IPS DF 4.7 (cell line): ENCODE measurements around the gene SLC22A13.
"Not testable (repeated sequence)": the region's sequence is repeated elsewhere in the genome, so short reads cannot be mapped to it uniquely, and the experiment has no call there.

Source experiments
- DNase-seq: peaks from one replicate; pipeline ENCODE4 v3.0.0-alpha.2; 2013; ENCODE audit warnings: low spot score; ENCODE audit errors: extremely low read depth

The SLC22A13 gene

GRCh38 chr3:38297947-38298711 is 32.5 kb downstream of the SLC22A13 start:
- no peak for DNase-seq

- DNase-seq: no peak
Observed at GRCh38 chr3:38306941-38307340, 41.3 kb downstream of the SLC22A13 start.

- DNase-seq: no peak
Observed at GRCh38 chr3:38307599-38307998, 42.0 kb downstream of the SLC22A13 start.

- DNase-seq: no peak
Observed at GRCh38 chr3:38308456-38308855, 42.8 kb downstream of the SLC22A13 start.

- DNase-seq: no peak
Observed at GRCh38 chr3:38311476-38311875, 45.9 kb downstream of the SLC22A13 start.

- no peak for DNase-seq
Observed at GRCh38 chr3:38311941-38312340, 46.3 kb downstream of the SLC22A13 start.

GRCh38 chr3:38312356-38312755 is 46.7 kb downstream of the SLC22A13 start:
- no peak for DNase-seq

GRCh38 chr3:38313263-38313662 is 47.7 kb downstream of the SLC22A13 start:
- DNase-seq: no peak

GRCh38 chr3:38313695-38314094 is 48.1 kb downstream of the SLC22A13 start:
- no peak for DNase-seq

- no peak for DNase-seq
Observed at GRCh38 chr3:38314112-38314763, 48.6 kb downstream of the SLC22A13 start.

GRCh38 chr3:38314764-38315487 is 49.3 kb downstream of the SLC22A13 start:
- DNase-seq: no peak

- no peak for DNase-seq
Observed at GRCh38 chr3:38315488-38316230, 50.0 kb downstream of the SLC22A13 start.

GRCh38 chr3:38316356-38317191 is 51.0 kb downstream of the SLC22A13 start:
- DNase-seq: no peak

- DNase-seq: no peak
Observed at GRCh38 chr3:38317192-38317759, 51.7 kb downstream of the SLC22A13 start.

GRCh38 chr3:38318766-38319671 is 53.4 kb downstream of the SLC22A13 start:
- DNase-seq: no peak

GRCh38 chr3:38320638-38321037 is 55.0 kb downstream of the SLC22A13 start:
- DNase-seq: not testable (repeated sequence)

GRCh38 chr3:38323060-38323459 is 57.4 kb downstream of the SLC22A13 start:
- no peak for DNase-seq

GRCh38 chr3:38325256-38325655 is 59.6 kb downstream of the SLC22A13 start:
- DNase-seq: no peak

- no peak for DNase-seq
Observed at GRCh38 chr3:38327335-38328009, 61.9 kb downstream of the SLC22A13 start.
